Ramos (cell line): ENCODE measurements around the gene ERC2.

Experiments
- in situ Hi-C: fragments of 300-500 bp; cut with MboI; formaldehyde crosslinking; loops from one replicate; pipeline ENCODE4 v1.14.3; 2022; ENCODE audit warnings: low sequenced_read_pairs; ENCODE audit not compliant: unreplicated experiment

The ERC2 gene

GRCh38 chr3:55966566-55966965, 501.7 kb downstream of the ERC2 start:
- in situ Hi-C loops = no loop called here

GRCh38 chr3:55965776-55966175, 502.5 kb downstream of the ERC2 start:
- in situ Hi-C loops = no loop called here

GRCh38 chr3:55964491-55964985, 503.7 kb downstream of the ERC2 start:
- in situ Hi-C loops = no loop called here

- in situ Hi-C loops = no loop called here
These were observed 504.7 kb downstream of the ERC2 start for GRCh38 chr3:55963601-55964000.

GRCh38 chr3:55959471-55960080, 508.7 kb downstream of the ERC2 start:
- in situ Hi-C loops = no loop called here

- in situ Hi-C loops = no loop called here
These were observed 509.7 kb downstream of the ERC2 start for GRCh38 chr3:55958605-55959004.

GRCh38 chr3:55955891-55956477, 512.3 kb downstream of the ERC2 start:
- in situ Hi-C loops = no loop called here

- in situ Hi-C loops = no loop called here
These were observed 516.9 kb downstream of the ERC2 start for GRCh38 chr3:55951388-55951787.

GRCh38 chr3:55947406-55947805, 520.9 kb downstream of the ERC2 start:
- in situ Hi-C loops = no loop called here

GRCh38 chr3:55946574-55947160, 521.6 kb downstream of the ERC2 start:
- in situ Hi-C loops = no loop called here

- in situ Hi-C loops = no loop called here
These were observed 525.4 kb downstream of the ERC2 start for GRCh38 chr3:55942868-55943267.

- in situ Hi-C loops = no loop called here
These were observed 529.0 kb downstream of the ERC2 start for GRCh38 chr3:55939287-55939686.

- in situ Hi-C loops = no loop called here
These were observed 531.0 kb downstream of the ERC2 start for GRCh38 chr3:55937301-55937700.

- in situ Hi-C loops = no loop called here
These were observed 531.7 kb downstream of the ERC2 start for GRCh38 chr3:55936549-55937052.

GRCh38 chr3:55935241-55935640, 533.0 kb downstream of the ERC2 start:
- in situ Hi-C loops = no loop called here

- in situ Hi-C loops = no loop called here
These were observed 533.5 kb downstream of the ERC2 start for GRCh38 chr3:55934771-55935170.

- in situ Hi-C loops = no loop called here
These were observed 539.0 kb downstream of the ERC2 start for GRCh38 chr3:55929154-55929869.

GRCh38 chr3:55923626-55924025, 544.6 kb downstream of the ERC2 start:
- in situ Hi-C loops = no loop called here

GRCh38 chr3:55923207-55923606, 545.1 kb downstream of the ERC2 start:
- in situ Hi-C loops = no loop called here

GRCh38 chr3:55912880-55913279, 555.4 kb downstream of the ERC2 start:
- in situ Hi-C loops = no loop called here

GRCh38 chr3:55911266-55911665, 557.0 kb downstream of the ERC2 start:
- in situ Hi-C loops = no loop called here
